ENCODE results near the gene IGSF5. TPM values are rescaled to one million over a fixed set of nuclear protein-coding genes. Genes with fewer than 3 reads are reported as not detected.
A peak's percentile ranks its signal among the peaks of the same experiment; 100 is the strongest.

IGSF5 gene
- total RNA-seq, 1 experiment from 2014 or later = not detected

DNA sequence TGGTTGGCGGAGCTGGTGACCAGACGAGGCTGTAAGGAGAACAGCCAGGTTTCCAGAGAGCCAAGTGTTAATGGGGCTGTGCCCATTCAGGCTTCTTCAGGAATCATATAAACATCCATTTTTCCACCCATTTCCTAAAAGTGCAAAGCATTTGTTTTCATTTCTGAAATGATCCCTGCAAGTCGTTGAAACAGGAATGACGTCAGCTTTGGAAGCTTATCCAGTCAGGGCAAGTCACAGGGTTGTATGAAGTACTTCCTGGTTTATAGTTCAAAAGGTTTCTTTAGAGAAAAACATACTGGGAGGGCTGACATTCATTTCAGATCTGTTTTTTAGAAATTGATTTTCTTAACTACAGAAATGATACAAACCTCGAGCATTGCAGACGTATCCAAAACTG is 29.2 kb downstream of the IGSF5 start:
- ChIA-PET POLR2A (interaction anchor here (0.7 kb wide), 1 partner anchor 1258 kb away, joined by 3 read pairs; no protein-coding TSS in a partner anchor), CTCF (interaction anchor here (0.8 to 1.1 kb wide), 2 partner anchors 11 to 347 kb away, joined by 3 to 4 read pairs; no protein-coding TSS in a partner anchor)
- TF ChIP-seq, protein P1, sequence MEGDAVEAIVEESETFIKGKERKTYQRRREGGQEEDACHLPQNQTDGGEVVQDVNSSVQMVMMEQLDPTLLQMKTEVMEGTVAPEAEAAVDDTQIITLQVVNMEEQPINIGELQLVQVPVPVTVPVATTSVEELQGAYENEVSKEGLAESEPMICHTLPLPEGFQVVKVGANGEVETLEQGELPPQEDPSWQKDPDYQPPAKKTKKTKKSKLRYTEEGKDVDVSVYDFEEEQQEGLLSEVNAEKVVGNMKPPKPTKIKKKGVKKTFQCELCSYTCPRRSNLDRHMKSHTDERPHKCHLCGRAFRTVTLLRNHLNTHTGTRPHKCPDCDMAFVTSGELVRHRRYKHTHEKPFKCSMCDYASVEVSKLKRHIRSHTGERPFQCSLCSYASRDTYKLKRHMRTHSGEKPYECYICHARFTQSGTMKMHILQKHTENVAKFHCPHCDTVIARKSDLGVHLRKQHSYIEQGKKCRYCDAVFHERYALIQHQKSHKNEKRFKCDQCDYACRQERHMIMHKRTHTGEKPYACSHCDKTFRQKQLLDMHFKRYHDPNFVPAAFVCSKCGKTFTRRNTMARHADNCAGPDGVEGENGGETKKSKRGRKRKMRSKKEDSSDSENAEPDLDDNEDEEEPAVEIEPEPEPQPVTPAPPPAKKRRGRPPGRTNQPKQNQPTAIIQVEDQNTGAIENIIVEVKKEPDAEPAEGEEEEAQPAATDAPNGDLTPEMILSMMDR (IDR thresholded peaks at IDR 0.05; ENCODE audit: unreplicated experiment) = no peak
- Mint-ChIP-seq H3K4me1 (ENCODE audit: insufficient read depth, unreplicated experiment) (no peaks in the 10 kb centered on the region), H3K36me3 (ENCODE audit: insufficient read depth, unreplicated experiment) (no peaks in the 10 kb centered on the region), H3K27ac (ENCODE audit: low read depth, unreplicated experiment) (no peak overlapping the region), H3K4me3 (ENCODE audit: unreplicated experiment) (no peak overlapping the region), H3K9me3 (ENCODE audit: unreplicated experiment) (no peaks in the 10 kb centered on the region), H3K27me3 (ENCODE audit: insufficient read depth, unreplicated experiment) (no peaks in the 10 kb centered on the region)
- intact Hi-C loops (cut with micrococcal nuclease) = no loop called here
- DNase-seq (ENCODE audit: unreplicated experiment) = no peak
- no TSS peak for BruUV-seq (replicated peaks)

GRCh38 chr21:39775816-39776215 is 30.8 kb downstream of the IGSF5 start:
- no TSS peak for BruUV-seq (replicated peaks)
- DNase-seq (ENCODE audit: unreplicated experiment) = no peak
- ChIA-PET CTCF (interaction anchor here (0.7 kb wide), 1 partner anchor 177 kb away, joined by 3 read pairs; no protein-coding TSS in a partner anchor), POLR2A (interaction anchor here (0.7 kb wide), 1 partner anchor 37 kb away, joined by 3 read pairs; no protein-coding TSS in a partner anchor)
- no peaks in the 10 kb centered on the region for H3K27me3 Mint-ChIP-seq (ENCODE audit: insufficient read depth, unreplicated experiment)
- no peaks in the 10 kb centered on the region for H3K9me3 Mint-ChIP-seq (ENCODE audit: unreplicated experiment)
- no peaks in the 10 kb centered on the region for H3K36me3 Mint-ChIP-seq (ENCODE audit: insufficient read depth, unreplicated experiment)
- no peaks in the 10 kb centered on the region for H3K4me1 Mint-ChIP-seq (ENCODE audit: insufficient read depth, unreplicated experiment)
- TF ChIP-seq, protein P1 (IDR thresholded peaks at IDR 0.05; ENCODE audit: unreplicated experiment) = no peak
- no peak overlapping the region for H3K4me3 Mint-ChIP-seq (ENCODE audit: unreplicated experiment)
- intact Hi-C loops (cut with micrococcal nuclease) = no loop called here
- H3K27ac Mint-ChIP-seq (ENCODE audit: low read depth, unreplicated experiment) = no peak overlapping the region

- ChIA-PET CTCF (interaction anchor here (0.7 to 0.9 kb wide), 2 partner anchors 161 to 178 kb away, joined by 3 read pairs; no protein-coding TSS in a partner anchor), POLR2A (interaction anchor here (0.5 kb wide), 1 partner anchor 213 kb away, joined by 3 read pairs; no protein-coding TSS in a partner anchor)
- intact Hi-C loops (cut with micrococcal nuclease) = no loop called here
- DNase-seq (ENCODE audit: unreplicated experiment) = no peak
- TF ChIP-seq, protein P1 (IDR thresholded peaks at IDR 0.05; ENCODE audit: unreplicated experiment) = no peak
- no TSS peak for BruUV-seq (replicated peaks)
- Mint-ChIP-seq H3K27ac (ENCODE audit: low read depth, unreplicated experiment) (no peak overlapping the region), H3K27me3 (ENCODE audit: insufficient read depth, unreplicated experiment) (no peaks in the 10 kb centered on the region), H3K4me1 (ENCODE audit: insufficient read depth, unreplicated experiment) (no peaks in the 10 kb centered on the region), H3K9me3 (ENCODE audit: unreplicated experiment) (no peaks in the 10 kb centered on the region), H3K4me3 (ENCODE audit: unreplicated experiment) (no peak overlapping the region), H3K36me3 (ENCODE audit: insufficient read depth, unreplicated experiment) (no peaks in the 10 kb centered on the region)
These were observed 31.6 kb downstream of the IGSF5 start for GRCh38 chr21:39776589-39776988.

DNA sequence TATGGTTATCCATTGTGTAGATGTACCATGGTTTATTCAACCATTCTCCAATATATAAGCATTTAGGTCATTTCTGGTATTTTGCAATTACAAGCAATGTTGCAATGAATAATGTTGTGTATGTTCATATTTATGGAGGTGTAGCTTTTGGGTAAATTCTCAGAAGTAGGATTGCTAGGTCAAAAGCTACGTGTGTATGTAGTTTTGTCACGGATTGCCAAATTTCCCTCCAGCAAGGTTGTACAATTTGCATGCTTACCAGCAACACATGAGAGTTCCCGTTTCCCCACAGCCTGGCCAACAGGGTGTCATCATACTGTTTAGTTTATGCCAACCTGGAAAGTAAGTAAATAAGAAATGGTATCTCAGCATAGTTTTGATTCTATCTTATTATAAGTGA is 36.3 kb downstream of the IGSF5 start:
- DNase-seq (ENCODE audit: unreplicated experiment) = peak; percentile 1
- TF ChIP-seq, protein P1 (IDR thresholded peaks at IDR 0.05; ENCODE audit: unreplicated experiment) = no peak
- Mint-ChIP-seq H3K4me1 (ENCODE audit: insufficient read depth, unreplicated experiment) (no peaks in the 10 kb centered on the region), H3K36me3 (ENCODE audit: insufficient read depth, unreplicated experiment) (no peaks in the 10 kb centered on the region), H3K4me3 (ENCODE audit: unreplicated experiment) (no peak overlapping the region), H3K9me3 (ENCODE audit: unreplicated experiment) (no peaks in the 10 kb centered on the region), H3K27ac (ENCODE audit: low read depth, unreplicated experiment) (no peak overlapping the region), H3K27me3 (ENCODE audit: insufficient read depth, unreplicated experiment) (no peaks in the 10 kb centered on the region)
- intact Hi-C loops (cut with micrococcal nuclease) = loop anchor here (10.0 kb wide), 1 partner anchor 1353 kb away; no protein-coding TSS in a partner anchor
- ChIA-PET POLR2A (no interaction called here), CTCF (no interaction called here)
- no TSS peak for BruUV-seq (replicated peaks)

Measured in MCF 10A (cell line).